HG03457 (cell line): ENCODE data around the gene MAML1.

Experiments
- ATAC-seq: cut with Tn5 transposase; IDR thresholded peaks from one replicate; pipeline ENCODE4 v1.9.1; 2021; ENCODE audit warnings: moderate number of reproducible peaks; ENCODE audit not compliant: unreplicated experiment

The MAML1 gene

DNA sequence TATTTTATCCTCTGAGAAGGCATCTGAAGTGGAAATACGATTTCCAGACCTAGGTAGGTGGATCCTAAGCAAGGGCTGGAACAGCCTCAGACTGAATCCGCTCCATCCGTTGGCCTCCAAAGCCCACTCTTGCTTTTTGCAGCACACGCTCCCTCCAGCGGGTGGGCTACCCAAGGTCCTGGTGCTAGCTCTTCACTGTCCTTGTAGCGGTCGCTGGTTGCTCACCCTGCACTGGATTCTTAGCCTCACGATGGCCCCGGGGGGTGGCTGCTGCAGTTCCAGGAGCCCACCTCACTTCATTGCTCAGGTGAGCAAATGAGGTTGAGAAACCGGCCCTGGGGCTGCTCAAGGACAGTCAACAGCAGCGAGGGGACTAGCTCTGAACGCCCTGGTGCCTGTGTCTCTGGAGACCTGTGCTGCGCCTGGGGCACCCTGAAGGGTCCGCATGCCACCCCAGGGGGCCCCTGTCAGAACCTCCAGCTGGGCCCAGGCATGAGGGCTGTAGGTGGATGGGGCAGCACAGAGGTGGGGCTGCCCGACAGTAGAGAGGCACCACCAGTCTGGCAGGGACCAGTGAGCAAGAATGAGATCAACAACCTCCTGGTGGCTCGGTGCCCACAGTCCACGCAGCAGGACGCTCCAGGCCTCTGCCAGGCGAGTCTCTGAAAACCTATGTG, 69.7 kb downstream of the MAML1 start:
- no peak for ATAC-seq

DNA sequence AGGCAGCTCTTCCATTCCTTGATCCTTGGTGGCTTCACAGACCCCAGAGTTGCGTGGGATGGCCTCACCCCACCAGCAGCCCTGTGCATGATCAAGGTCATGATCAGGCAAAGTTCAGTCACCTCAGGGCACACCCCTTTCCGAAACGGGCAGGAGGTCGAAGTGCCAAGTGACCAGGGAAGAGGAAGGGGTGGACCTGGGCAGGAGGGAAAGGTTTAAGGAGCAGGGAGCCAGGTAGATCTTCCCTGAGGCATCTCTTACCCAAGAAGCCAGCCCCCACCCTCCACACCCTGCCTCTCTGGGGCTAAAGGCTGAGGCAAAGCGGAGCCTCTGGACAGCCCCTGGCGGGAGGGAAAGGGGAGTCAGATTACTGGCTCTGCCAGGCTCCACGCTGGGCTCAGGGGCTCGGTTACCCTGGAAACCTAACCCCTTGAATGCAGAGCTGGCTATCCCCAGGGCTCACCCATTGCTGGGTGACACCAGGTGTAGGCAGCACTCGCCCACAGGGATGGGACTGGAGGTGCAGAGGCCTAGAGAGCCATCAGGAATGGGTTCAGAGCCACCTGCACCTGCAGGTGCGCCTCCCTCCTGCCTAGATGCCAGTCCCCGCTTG, 70.4 kb downstream of the MAML1 start:
- no peak for ATAC-seq

DNA sequence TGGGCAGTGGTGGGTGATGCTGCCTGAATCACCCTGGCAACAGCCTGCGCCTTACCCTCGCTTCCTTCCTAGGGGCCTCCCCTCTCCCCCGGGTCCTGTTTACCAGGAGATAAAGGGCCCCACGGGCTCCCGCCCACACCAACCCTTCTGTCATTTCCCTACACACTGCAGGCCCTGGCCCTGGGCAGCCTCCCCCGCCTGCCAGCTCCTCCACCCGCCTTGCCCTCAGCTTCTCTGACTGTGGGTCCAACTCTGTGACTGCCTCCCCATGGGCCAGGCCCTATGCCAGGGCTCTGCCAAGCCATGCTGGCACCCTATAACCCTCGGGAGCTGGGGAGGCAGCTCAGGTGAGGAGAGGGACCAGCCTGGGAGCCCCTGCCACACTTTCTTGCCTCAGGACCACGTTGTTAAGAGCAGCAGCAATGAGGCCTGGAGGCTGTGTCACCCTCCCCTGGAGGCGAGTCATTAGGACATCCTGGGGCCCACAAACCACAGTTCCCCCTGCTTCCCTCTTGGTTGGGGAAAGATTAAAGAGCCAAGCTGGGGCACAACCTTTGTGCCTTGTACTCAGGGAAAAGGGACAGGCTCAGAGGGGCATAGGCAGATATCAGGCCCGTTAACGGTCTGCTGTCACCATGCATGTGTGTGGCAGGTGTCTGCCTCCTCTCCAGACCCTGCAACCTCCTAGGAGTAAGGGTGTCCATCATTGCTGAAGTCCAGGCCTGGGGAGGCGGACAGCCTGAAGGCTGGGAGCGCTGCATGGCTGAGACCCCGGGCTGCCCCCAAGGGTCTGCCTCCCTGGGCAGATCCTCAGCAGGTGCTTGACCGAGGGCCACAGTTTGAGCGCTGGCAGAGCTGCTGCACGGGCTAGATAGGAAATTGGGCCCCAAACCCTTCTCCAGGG, 71.3 kb downstream of the MAML1 start:
- no peak for ATAC-seq

DNA sequence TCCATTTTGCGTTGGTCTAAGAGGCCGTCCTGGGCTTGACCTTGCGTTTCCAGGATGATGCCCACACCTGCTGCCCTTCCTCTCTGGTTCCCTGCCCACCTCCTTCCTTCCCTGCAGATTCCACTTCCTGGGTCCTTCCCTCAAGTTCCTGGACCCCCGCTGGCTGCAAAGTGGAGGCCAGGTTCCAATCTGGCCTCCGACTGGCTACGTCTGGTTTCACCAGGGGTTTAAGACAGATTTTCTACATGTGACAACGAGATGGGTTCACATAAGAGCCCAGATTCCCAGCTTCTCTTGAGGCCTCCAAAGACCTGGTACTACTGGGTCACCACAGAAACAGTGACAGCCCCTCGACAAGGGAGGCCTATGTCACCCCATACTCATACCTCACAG, 71.9 kb downstream of the MAML1 start:
- no peak for ATAC-seq

DNA sequence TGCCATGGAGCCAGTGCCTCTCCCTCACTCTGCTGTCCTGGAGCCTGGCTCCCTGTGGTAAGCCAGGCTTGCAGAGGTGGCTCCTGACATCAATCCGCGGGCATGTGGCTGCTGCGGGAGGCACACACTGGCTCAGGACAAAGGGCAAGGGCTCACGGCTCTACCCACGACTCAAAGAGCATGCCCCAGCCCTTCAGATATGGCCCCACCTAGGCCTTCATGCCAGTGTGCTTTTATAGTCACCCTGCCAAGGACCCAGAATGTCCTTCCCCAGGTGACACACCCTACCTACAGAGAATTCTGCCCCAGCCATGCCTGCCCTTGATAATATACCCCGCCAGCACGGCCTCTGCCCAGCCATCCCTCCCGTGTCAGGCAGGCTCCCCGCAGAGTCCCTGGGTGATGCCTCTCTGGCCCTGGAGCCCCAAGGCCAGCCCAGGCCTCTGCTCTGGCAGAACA, 72.5 kb downstream of the MAML1 start:
- ATAC-seq: no peak

DNA sequence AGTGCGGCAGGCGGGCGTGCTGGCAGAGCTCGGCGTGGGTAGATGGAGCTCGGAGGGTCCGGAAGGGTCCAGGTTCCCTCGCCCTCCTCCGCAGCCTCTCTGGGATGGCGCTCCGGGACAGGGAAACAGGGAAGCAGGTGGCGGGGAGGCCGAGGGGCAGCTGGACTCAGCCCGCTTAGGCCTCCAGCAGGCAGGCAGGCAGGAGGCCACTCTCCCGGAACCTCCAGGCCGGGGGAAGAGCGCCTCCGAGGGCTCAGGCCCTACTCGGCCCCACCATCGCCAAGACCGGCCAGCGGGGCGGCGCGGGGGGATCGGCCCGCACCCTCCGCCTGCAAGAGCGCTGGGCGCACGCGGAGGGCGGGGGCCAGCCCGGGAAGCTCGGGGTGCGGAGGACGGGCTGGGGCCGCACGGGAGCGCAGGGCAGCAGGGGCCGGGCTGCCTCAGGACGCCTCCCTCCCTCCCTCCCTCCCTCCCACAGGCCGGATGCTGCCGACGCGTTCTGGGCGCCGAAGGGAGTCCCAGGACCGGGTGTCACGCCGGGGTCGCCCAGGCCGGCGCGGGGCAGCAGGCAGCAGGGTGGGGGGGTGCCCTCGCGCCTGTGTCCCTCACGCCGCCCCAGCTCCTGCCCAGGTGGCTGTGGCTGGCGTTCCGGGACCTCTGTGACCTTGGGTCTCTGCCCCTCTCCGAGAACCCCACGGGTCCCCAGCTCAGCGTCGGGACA, 73.1 kb downstream of the MAML1 start:
- ATAC-seq: no peak

DNA sequence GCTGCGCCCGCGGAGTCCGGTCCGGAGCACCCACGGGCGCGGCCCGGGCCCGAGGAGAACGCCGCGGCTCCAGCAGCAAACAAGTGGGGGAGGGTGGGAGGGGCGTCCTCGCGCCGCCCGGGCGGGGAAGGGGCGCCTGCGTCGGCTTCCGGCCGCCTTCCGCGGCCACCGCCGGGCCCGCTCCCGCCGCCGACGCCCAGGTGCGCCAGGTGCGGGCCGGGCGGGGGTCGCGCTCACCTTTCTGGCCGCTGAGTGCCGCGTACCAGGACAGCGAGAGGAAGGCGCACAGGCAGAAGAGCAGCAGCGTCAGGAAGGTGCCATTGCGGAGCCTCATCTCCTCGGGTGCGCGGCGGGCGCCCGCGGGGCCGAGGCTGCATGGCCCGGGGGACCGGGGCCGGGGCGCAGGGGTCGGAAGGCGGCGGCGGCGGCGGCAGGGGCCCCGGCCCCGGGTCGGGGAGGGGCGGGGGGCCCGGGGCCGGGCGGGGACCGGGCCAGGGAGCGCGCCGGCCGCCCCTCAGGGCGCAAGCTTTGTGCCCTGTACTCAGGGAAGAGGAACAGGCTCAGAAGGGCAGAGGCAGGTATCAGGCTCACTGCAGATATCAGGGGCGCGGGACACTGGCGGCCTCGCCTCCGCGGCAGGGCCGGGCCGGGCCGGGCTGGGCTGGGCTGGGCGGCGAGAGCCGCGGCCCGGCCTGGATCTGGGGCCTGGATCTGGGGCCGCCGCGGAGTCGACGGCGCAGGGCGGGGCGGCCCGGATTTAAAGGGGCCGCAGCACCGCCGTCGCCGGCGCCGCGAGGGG, 73.8 kb downstream of the MAML1 start, which contains the start of gene MGAT4B:
MGAT4B (minus strand) TSS at position 617 of the 799 bp plus-strand sequence; CDS start at position 334, 283 bp downstream.
- ATAC-seq: peak; percentile 54

DNA sequence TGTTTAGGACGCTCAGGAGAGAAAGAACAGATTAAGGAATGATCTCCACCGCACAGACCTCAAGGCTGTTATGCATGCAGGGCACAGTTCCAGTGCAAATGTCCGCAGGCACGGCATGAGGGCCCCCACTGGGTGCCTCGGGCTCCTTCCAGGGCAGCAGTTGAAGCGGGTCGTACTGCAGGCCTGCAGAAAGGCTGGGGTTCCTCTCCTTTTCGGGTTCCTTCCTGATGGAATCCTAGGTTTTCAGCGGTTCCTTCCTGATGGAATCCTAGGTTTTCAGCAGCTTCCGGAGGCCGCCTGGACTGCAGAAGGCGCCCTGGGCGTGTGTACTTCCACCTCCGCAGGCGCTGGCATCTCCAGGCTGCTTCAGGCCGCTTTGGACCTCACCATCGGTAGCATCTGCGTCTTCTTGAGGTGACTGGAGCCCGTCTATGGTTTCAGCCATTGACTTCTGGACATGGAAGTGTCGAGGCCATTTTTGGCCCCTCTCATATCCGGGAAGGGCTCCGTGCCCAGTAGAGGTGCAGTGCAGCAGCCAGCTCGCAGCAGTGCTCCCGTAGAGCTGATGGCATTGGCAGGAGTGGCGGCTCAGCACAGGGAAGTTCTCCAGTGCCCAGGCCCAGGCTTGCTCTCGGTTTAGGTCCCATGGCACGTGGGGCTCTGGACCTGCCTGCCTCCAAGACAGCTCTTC, 79.7 kb downstream of the MAML1 start:
- ATAC-seq: no peak

DNA sequence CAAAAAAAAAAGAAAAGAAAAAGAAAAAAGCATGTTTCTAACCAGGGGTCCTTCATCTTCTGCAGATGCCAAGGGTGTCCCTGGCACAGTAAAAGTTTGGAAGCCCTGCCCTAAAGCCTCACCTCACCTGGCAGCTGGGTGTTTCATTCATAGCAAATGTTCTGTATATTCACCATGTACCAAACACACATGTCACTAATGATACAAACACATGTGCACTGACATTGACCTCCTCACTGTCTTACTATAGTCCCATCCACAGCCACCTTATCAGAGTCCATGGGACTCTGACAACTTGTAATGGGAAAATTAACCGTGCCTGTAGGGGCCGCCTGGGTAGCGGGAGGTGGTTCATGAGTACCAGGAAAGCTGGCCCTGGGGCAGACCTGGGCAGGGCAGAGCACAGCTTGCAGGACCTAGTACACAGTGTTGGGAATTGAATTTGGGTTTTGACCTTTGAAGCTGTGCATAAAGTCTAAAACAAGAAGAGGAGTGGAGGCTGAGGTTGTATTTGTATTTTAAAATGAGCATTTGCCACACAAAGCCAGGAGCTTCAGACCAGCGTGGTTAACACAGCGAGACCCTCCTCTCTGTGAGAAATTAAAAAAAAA, 80.5 kb downstream of the MAML1 start:
- ATAC-seq: no peak

DNA sequence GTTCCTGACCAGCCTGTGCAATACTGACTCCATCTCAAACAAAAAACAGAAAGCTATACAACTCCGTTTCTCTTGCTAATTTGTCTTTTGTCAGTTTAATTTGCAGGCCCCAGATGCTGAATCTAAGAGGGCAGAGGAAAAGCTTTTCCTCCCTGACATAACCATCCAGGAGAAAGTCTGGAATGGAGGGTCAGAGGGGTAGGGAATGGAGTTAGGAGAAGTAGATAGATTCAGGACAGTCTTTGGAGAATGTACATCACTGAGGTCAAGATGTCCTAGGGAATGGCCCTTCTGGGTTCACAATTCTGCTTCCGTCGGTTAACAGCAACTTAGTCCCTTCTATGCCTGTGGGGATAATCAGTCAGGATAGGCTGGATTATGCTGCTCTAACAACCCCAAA, 81.5 kb downstream of the MAML1 start:
- no peak for ATAC-seq

DNA sequence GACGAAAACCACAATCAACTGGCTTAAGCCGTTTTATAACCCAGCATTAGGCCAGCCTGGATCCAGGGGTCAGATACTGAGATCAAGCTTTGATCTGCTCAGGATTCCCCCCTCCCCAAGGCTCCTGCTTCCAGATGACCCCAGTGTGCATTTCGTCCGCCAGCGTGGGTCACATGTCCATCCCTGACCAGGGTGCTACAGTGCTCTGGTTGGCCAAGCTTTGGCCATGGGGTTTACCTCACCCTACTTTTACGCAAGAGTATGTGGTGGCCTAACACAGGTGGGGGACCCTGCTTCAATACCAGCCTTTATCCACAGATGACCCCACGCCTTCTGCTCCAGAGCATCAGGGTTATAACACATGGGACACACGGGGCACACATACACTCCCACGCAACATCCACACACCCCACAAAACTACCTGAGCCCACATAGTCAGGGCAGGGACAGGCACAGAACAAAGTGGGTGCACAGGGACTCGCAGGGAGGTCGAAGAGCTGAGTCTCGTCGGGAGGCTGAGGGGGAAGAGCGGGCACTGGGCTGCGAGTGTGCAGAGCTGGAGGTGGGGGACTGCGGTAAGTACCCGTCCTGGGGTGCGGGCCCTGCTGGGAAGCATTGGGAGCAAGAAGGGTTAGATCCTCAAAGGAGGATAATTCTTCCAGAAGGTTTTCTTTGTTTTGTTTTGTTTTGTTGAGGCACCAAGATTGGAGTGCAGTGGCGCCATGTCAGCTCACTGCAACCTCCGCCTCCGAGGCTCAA, 83.0 kb downstream of the MAML1 start:
- ATAC-seq: no peak

DNA sequence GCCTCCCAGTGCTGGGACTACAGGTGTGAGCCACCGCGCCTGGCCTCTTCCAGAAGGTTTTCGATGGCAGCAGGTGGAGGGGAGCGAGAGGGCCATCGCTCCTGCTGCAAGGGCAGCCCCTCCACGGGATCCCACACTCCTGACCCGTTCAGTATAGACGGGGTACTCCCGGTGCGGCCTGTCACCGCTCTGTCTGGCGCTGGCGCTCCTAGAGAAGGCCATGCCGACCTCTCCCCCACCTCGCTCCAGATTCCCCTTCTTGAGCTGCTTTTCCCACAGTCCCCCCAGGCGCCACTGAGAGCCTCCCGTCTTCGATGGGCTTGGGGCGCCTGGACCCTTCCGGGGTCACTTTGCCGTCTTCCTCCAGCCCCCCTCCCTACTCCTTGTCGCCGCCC, 83.8 kb downstream of the MAML1 start:
- ATAC-seq: no peak

DNA sequence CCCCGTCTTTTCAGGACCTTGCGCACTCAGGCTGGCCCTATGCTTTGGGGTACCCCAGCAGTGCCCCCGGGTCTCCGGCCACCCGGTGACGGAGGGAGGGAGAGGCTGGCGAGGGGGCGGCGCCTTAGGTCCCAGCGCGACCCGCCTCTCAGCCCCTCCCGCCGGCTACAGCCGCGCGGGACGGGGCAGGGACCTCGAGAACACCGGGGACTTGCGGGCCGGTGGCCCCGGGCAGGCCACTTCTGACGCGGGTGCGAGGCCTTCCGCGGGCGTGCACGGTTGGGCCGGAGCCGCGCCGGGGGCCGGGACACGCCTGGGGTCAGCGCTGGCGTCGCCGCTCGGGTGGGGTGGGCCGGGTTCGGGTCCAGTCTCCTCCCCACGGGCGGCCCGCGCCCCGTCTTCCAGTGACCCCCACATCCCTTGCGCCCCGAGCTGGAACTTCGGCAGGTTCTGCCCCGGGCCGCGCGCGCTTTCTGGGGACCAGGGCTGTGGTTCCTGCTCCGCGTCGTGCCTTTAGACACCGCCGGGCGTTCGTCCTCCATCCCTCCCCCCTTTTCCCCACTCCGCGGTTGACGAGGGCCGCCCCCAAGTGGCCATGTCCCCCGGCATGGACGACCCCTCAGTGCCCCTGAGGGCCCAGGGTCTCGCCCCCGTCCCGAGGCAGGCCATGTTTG, 84.3 kb downstream of the MAML1 start:
- no peak for ATAC-seq

DNA sequence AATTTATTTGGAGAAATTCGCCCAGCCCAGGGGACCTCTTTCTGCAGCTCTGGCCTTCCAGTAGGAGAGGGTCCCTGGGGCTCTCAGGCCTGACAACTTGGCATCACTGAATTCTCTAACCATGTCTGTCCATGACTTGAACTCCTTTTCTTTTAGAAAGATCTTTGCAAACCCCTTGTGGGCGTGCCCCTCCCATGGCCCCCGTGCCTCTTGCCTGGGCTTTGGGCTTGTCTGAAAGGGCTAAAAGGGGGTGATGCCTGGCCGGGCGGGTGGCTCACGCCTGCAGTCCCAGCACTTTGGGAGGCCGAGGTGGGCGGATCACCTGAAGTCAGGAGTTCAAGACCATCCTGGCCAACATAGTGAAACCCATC, 84.8 kb downstream of the MAML1 start:
- no peak for ATAC-seq

DNA sequence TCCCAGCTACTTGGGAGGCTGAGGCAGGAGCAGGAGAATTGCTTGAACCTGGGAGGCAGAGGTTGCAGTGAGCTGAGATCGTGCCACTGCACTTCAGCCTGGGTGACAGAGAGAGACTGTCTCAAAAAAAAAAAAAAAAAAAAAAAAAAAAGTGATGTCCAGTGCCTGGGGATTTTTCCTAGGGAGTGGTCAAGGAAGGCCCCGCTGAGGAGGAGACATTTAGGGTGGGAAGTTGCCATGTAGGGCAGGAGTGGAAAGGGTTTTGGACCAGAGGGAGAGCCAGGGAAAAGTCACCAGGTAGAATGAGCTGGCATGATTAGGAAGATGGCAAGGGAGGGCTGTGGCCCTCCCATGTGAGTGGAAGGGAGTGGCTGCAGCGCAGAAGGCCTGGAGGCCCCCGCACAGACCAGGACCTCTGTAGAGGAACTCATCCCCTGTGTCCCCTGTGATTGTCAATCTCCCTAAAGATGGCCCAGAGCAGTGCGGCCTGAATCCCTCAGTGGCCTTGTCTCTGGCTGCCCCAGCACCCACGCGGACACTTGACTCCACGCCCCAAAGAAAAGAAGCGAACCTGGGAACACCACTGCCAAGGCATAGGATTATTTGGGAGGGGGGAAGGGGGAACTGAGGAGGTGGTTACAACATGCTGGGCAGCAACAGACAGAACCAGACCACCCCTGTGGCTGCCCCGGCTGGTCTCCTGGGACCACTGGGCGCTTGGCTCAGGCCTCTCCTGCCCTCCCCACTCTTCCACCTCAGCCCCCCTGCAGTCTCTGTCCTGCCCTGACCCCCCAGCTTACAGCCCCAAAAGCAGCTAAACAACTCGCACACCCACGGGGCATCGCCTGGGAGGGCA, 85.5 kb downstream of the MAML1 start:
- ATAC-seq: no peak

DNA sequence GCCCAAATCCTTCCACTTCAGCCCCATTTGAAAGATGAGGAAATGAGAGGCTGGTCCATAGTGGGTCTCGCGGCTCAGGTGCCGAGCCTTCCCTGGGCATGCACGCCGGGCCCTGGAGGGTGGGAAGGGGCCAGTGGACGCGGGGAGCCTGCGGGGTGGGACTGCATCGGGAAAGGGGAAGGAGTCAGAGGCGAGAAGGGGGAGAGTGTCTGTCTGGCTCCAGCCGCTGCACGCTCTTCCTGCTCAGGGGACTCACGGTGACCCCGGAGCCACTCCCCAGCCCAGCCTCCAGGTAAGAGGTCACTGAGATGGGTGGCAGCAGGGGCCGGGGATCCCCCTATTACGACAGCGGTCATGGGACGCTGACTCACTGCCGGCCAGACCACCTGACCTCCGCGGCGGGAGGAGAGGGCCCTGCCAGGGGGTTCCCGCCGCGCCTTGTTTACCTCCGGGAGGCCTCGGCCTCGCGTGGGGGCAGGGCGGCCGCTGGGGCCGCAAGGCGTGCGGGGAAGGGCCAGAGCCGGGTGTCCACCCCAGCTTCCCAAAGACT, 86.2 kb downstream of the MAML1 start:
- peak; percentile 47 for ATAC-seq
